ENCODE data around the gene NUP98.

GRCh38 chr11:3685923-3686322 is 111.4 kb downstream of the NUP98 start:
- TF ChIP-seq POLR2A (IDR thresholded peaks at IDR 0.05), result no peak
- TF ChIP-seq CTCF (IDR thresholded peaks at IDR 0.05), result no peak

Measured in right lobe of liver (tissue), 4 donors.